GM12892 (cell line): Measurements from ENCODE around the gene DNM3.

Experiments used
- POLR2A ChIP-seq: IDR thresholded peaks from 2 replicates; pipeline ENCODE4 v1.6.1; 2011; ENCODE audit warnings: low read depth, low read length, control low read depth
- POLR2AphosphoS5 ChIP-seq: IDR thresholded peaks from 2 replicates; pipeline ENCODE4 v1.6.1; 2011; ENCODE audit warnings: low read depth, low read length, control low read depth

- TF ChIP-seq POLR2A, result no peak
- TF ChIP-seq POLR2AphosphoS5, result no peak
These were observed 590.5 kb downstream of the DNM3 start for GRCh38 chr1:172431721-172432192.
